B cell (primary cell): ENCODE results near the gene LPAR5. TPM values are rescaled to one million over a fixed set of nuclear protein-coding genes. Genes with fewer than 3 reads are reported as not detected.
"Not testable (repeated sequence)": the region's sequence is repeated elsewhere in the genome, so short reads cannot be mapped to it uniquely, and the experiment has no call there.

Experiments
- ATAC-seq: fragments of 200-7000 bp; cut with Tn5 transposase; one replicate; pipeline ENCODE4 v1.10.0; 2021; ENCODE audit warnings: low read depth, mild to moderate bottlenecking, moderate number of reproducible peaks, moderate library complexity
- CTCF ChIA-PET: fragments of 350-600 bp; sonication (Branson Sonifier 250); formaldehyde crosslinking; loops from one replicate; lab custom pipeline; 2021; ENCODE audit warnings: antibody characterized with exemption, inconsistent platforms; lab: Charles Lee
- POLR2A ChIA-PET: fragments of 350-600 bp; sonication (Branson Sonifier 250); formaldehyde crosslinking; loops from one replicate; lab custom pipeline; 2021; ENCODE audit warnings: antibody characterized with exemption; lab: Charles Lee
- DNase-seq: peaks from one replicate; pipeline ENCODE4 v3.0.0; 2013
- H2AFZ ChIP-seq: 2 replicates; pipeline ENCODE4 v1.6.1; 2012; ENCODE audit warnings: mild to moderate bottlenecking, low read depth, low read length; ENCODE audit not compliant: insufficient read depth, poor library complexity, severe bottlenecking
- H3K27ac ChIP-seq, 2 donors: 1 replicate in 1 of 2; 2 replicates in 1 of 2; pipeline ENCODE4 v1.5.1; 2012 to 2013; ENCODE audit warnings: low read length in 2 of 2, mild to moderate bottlenecking in 2 of 2, moderate library complexity in 1 of 2
- H3K27me3 ChIP-seq, 4 experiments: fragments of 200-600 bp in 1 of 4; sonication (generic) in 1 of 4; replicated peaks in 1 of 4; 1 replicate in 2 of 4; 2 replicates in 2 of 4; pipeline versions ENCODE4 v1.6.1 to v1.7.0; 2013 to 2016; ENCODE audit warnings: low read length in 3 of 4, mild to moderate bottlenecking in 2 of 4, mixed read lengths in 1 of 4, moderate library complexity in 1 of 4; ENCODE audit not compliant: insufficient read depth in 4 of 4, control insufficient read depth in 3 of 4; ENCODE audit errors: control extremely low read depth in 1 of 4
- H3K36me3 ChIP-seq, 2 experiments: replicated peaks in 1 of 2; 1 replicate in 1 of 2; 2 replicates in 1 of 2; pipeline versions ENCODE4 v1.6.1 to v1.7.1; 2013; ENCODE audit warnings: low read length in 1 of 2; ENCODE audit not compliant: insufficient read depth in 2 of 2, control insufficient read depth in 1 of 2; ENCODE audit errors: control extremely low read depth in 1 of 2, extremely low read depth in 1 of 2
- H3K4me1 ChIP-seq, 2 donors: fragments of 200-600 bp in 1 of 2; sonication (generic) in 1 of 2; 1 replicate in 1 of 2; 2 replicates in 1 of 2; pipeline versions ENCODE4 v1.5.1 to v1.6.1; 2013 to 2017; ENCODE audit warnings: low read length in 2 of 2; ENCODE audit not compliant: control insufficient read depth in 2 of 2, insufficient read depth in 2 of 2
- H3K4me2 ChIP-seq: replicated peaks from 2 replicates; pipeline ENCODE3; 2012; ENCODE audit warnings: mild to moderate bottlenecking, low read depth, low read length; ENCODE audit not compliant: poor library complexity, severe bottlenecking
- H3K4me3 ChIP-seq, 5 experiments: fragments of 200-600 bp in 1 of 5; sonication (generic) in 1 of 5; 1 replicate in 3 of 5; 2 replicates in 2 of 5; pipeline versions ENCODE4 v1.5.1 to v1.7.0; 2011 to 2016; ENCODE audit warnings: low read length in 4 of 5, mild to moderate bottlenecking in 4 of 5, low read depth in 2 of 5, control low read depth in 1 of 5, moderate library complexity in 1 of 5; ENCODE audit not compliant: insufficient read depth in 1 of 5; ENCODE audit errors: control extremely low read depth in 1 of 5, extremely low read depth in 1 of 5
- H3K79me2 ChIP-seq: fragments of 200-600 bp; sonication (generic); one replicate; pipeline ENCODE4 v1.6.0; 2016; ENCODE audit warnings: low read length; ENCODE audit not compliant: control insufficient read depth, insufficient read depth
- H3K9ac ChIP-seq: fragments of 200-600 bp; sonication (generic); 2 replicates; pipeline ENCODE4 v1.6.1; 2017; ENCODE audit warnings: mild to moderate bottlenecking, low read length, moderate library complexity
- H3K9me3 ChIP-seq, 3 donors: one replicate each; pipeline versions ENCODE4 v1.6.1 to v1.7.1; 2013; ENCODE audit warnings: low read length in 2 of 3; ENCODE audit not compliant: control insufficient read depth in 2 of 3, insufficient read depth in 1 of 3; ENCODE audit errors: control extremely low read depth in 1 of 3
- H4K20me1 ChIP-seq: 2 replicates; pipeline ENCODE4 v1.6.0; 2012; ENCODE audit warnings: mild to moderate bottlenecking, low read length; ENCODE audit not compliant: insufficient read depth, control insufficient read depth, poor library complexity, severe bottlenecking
- H3K27ac Mint-ChIP-seq: one replicate; pipeline ENCODE4 v1.8.0; 2021; ENCODE audit warnings: mixed read lengths
- H3K27me3 Mint-ChIP-seq: one replicate; pipeline ENCODE4 v1.8.0; 2021; ENCODE audit warnings: mixed read lengths
- H3K4me1 Mint-ChIP-seq: one replicate; pipeline ENCODE4 v1.8.0; 2021; ENCODE audit warnings: mixed read lengths
- H3K4me3 Mint-ChIP-seq: one replicate; pipeline ENCODE4 v1.8.0; 2021; ENCODE audit warnings: mixed read lengths
- H3K9me3 Mint-ChIP-seq: one replicate; pipeline ENCODE4 v1.8.0; 2022; ENCODE audit warnings: mixed read lengths; ENCODE audit not compliant: insufficient read depth
- CTCF ChIP-seq: fragments of 200-600 bp; IDR thresholded peaks from one replicate; pipeline ENCODE4 v1.8.0; 2022; ENCODE audit warnings: antibody characterized with exemption, mild to moderate bottlenecking
- EZH2 ChIP-seq: IDR thresholded peaks from 2 replicates; pipeline ENCODE4 v1.6.1; 2012; ENCODE audit warnings: borderline replicate concordance, low read depth, mild to moderate bottlenecking, moderate library complexity, low read length; ENCODE audit not compliant: insufficient read depth, poor library complexity, severe bottlenecking
- WGBS: methylation state at CpG from one replicate; pipeline ENCODE4 v1.1.5; 2013; ENCODE audit warnings: missing lambda C conversion rate; ENCODE audit not compliant: insufficient coverage; 5-methylcytosine and 5-hydroxymethylcytosine counted together
- intact Hi-C: fragments of 100-400 bp; cut with micrococcal nuclease; formaldehyde crosslinking; loops from one replicate; pipeline ENCODE4 v1.10.0; 2022
- polyA plus RNA-seq: library from polyadenylated mRNA; depleted of rRNA; stranded (reverse); fragments of >200 nt; gene quantifications from 2 replicates; pipeline ENCODE4 v1.2.3, GENCODE V29; 2012
- total RNA-seq, 2 donors: library from RNA; stranded (reverse); fragments of 120-200 nt in 1 of 2; gene quantifications; 1 replicate in 1 of 2; 2 replicates in 1 of 2; pipeline versions ENCODE4 v1.2.3 to v1.2.4, GENCODE V29; 2013 to 2022

The LPAR5 gene
- total and polyA plus RNA-seq, 2 donors (not counting 1 experiment from before 2014, with no cell fraction given): 29.0 to 59.6 TPM

GRCh38 chr12:6602526-6602925, 33.2 kb downstream of the LPAR5 start:
- Histone ChIP-seq H3K9me3 (no peaks in the 10 kb centered on the region), H3K9ac (no peak overlapping the region), H4K20me1 (peaks cover 75% of the 10 kb centered on the region), H3K27ac (peak overlapping the region in 1 of 2 donors; percentile 62), H3K4me3 (no peak overlapping the region), H2AFZ (no peak overlapping the region), H3K4me2 (peak overlapping the region; percentile 98), H3K79me2 (peaks cover 85% of the 10 kb centered on the region), H3K27me3 (no peaks in the 10 kb centered on the region), H3K36me3 (peaks cover 4 to 64% of the 10 kb centered on the region in 2 experiments), H3K4me1 (peaks cover 34 to 44% of the 10 kb centered on the region in 2 donors)
- Mint-ChIP-seq H3K4me3 (peak overlapping the region; percentile 62), H3K4me1 (peaks cover 37% of the 10 kb centered on the region), H3K27ac (no peak overlapping the region), H3K9me3 (no peaks in the 10 kb centered on the region), H3K27me3 (no peaks in the 10 kb centered on the region)
- no peak for TF ChIP-seq EZH2
- no peak for TF ChIP-seq CTCF
- POLR2A ChIA-PET: interaction anchor here (0.6 to 0.9 kb wide), 2 partner anchors 10 to 11 kb away, joined by 4 to 5 read pairs; no protein-coding TSS in a partner anchor
- no peak for DNase-seq
- no peak for ATAC-seq
- WGBS: 88% methylated on average over 1 of the region's 3 CpGs
- intact Hi-C loops: no loop called here
- CTCF ChIA-PET: interaction anchor here (0.7 to 1.5 kb wide), 5 partner anchors 10 to 82 kb away, joined by 3 to 5 read pairs (median 4); no protein-coding TSS in a partner anchor

GRCh38 chr12:6595673-6596072, 40.1 kb downstream of the LPAR5 start:
- H3K4me2 ChIP-seq, H3K4me3 ChIP-seq, H3K4me1 Mint-ChIP-seq, DNase-seq, H3K4me3 Mint-ChIP-seq, H2AFZ ChIP-seq, H3K27ac ChIP-seq, intact Hi-C loops, H3K9me3 Mint-ChIP-seq, ATAC-seq, H3K27me3 Mint-ChIP-seq, H3K9me3 ChIP-seq, H3K27me3 ChIP-seq, H3K4me1 ChIP-seq, H3K9ac ChIP-seq, POLR2A ChIA-PET: not testable (repeated sequence)
- CTCF ChIA-PET: interaction anchor here (0.7 to 1.6 kb wide), 5 partner anchors 23 to 356 kb away, joined by 3 to 4 read pairs (median 3); partner anchors contain the start of gene PTPN6
- 79% methylated on average over 5 of the region's 10 CpGs for WGBS
- Histone ChIP-seq H3K36me3 (peaks cover 12 to 88% of the 10 kb centered on the region in 2 experiments), H4K20me1 (peaks cover 46% of the 10 kb centered on the region), H3K79me2 (peaks cover 54% of the 10 kb centered on the region)
- H3K27ac Mint-ChIP-seq: peak overlapping the region; percentile 61
